ENCODE measurements around the gene GPRC5C.

GPRC5C gene

GRCh38 chr17:74431568-74432423 lies at the start of gene GPRC5C:
GPRC5C (plus strand) TSS chr17:74432088; CDS start chr17:74439777, 7,689 bp downstream.
- Mint-ChIP-seq H3K36me3 (no peaks in the 10 kb centered on the region), H3K4me3 (peak within 1 kb of the TSS; percentile 64), H3K4me1 (peaks cover 9% of the 10 kb centered on the region), H3K9me3 (no peaks in the 10 kb centered on the region), H3K27ac (peak within 1 kb of the TSS; percentile 80)
- DNase-seq (ENCODE audit: low spot score in 2 of 2) (no peak), ATAC-seq (peak; percentile 71)

GRCh38 chr17:74383141-74383540 lies 48.7 kb upstream of the GPRC5C start:
- peaks cover 8% of the 10 kb centered on the region for H3K4me1 Mint-ChIP-seq
- no peaks in the 10 kb centered on the region for H3K36me3 Mint-ChIP-seq
- peak overlapping the region; percentile 11 for H3K27ac Mint-ChIP-seq
- no peaks in the 10 kb centered on the region for H3K9me3 Mint-ChIP-seq
- ATAC-seq (no peak), DNase-seq (ENCODE audit: low spot score in 2 of 2) (no peak)
- H3K4me3 Mint-ChIP-seq = no peak overlapping the region

- H3K4me3 Mint-ChIP-seq = no peak overlapping the region
- no peak overlapping the region for H3K27ac Mint-ChIP-seq
- H3K4me1 Mint-ChIP-seq = peaks cover 4% of the 10 kb centered on the region
- DNase-seq (ENCODE audit: low spot score in 2 of 2) = no peak
- H3K36me3 Mint-ChIP-seq = no peaks in the 10 kb centered on the region
- ATAC-seq = no peak
- no peaks in the 10 kb centered on the region for H3K9me3 Mint-ChIP-seq
These were observed 46.7 kb upstream of the GPRC5C start for GRCh38 chr17:74385201-74385600.

- Mint-ChIP-seq H3K27ac (no peak overlapping the region), H3K4me3 (no peak overlapping the region), H3K9me3 (no peaks in the 10 kb centered on the region), H3K4me1 (no peaks in the 10 kb centered on the region), H3K36me3 (no peaks in the 10 kb centered on the region)
- no peak for DNase-seq (ENCODE audit: low spot score in 2 of 2)
- no peak for ATAC-seq
These were observed 45.5 kb upstream of the GPRC5C start for GRCh38 chr17:74386386-74386785.

- Mint-ChIP-seq H3K9me3 (no peaks in the 10 kb centered on the region), H3K4me3 (no peak overlapping the region), H3K36me3 (no peaks in the 10 kb centered on the region), H3K27ac (no peak overlapping the region), H3K4me1 (no peaks in the 10 kb centered on the region)
- ATAC-seq = no peak
- DNase-seq (ENCODE audit: low spot score in 2 of 2) = no peak
These were observed 44.3 kb upstream of the GPRC5C start for GRCh38 chr17:74387365-74388218.

GRCh38 chr17:74389084-74389753 lies 42.7 kb upstream of the GPRC5C start:
- H3K27ac Mint-ChIP-seq = no peak overlapping the region

GRCh38 chr17:74389937-74390679 lies 41.8 kb upstream of the GPRC5C start:
- no peaks in the 10 kb centered on the region for H3K36me3 Mint-ChIP-seq
- no peak overlapping the region for H3K4me3 Mint-ChIP-seq
- H3K4me1 Mint-ChIP-seq = no peaks in the 10 kb centered on the region
- peak overlapping the region; percentile 2 for H3K27ac Mint-ChIP-seq
- ATAC-seq (no peak), DNase-seq (ENCODE audit: low spot score in 2 of 2) (no peak)
- H3K9me3 Mint-ChIP-seq = no peaks in the 10 kb centered on the region

More at GRCh38 chr17:74389084-74389753, 42.7 kb upstream of the GPRC5C start:
- no peaks in the 10 kb centered on the region for H3K9me3 Mint-ChIP-seq
- H3K4me3 Mint-ChIP-seq = no peak overlapping the region
- DNase-seq (ENCODE audit: low spot score in 2 of 2) (no peak), ATAC-seq (no peak)
- H3K36me3 Mint-ChIP-seq = no peaks in the 10 kb centered on the region
- no peaks in the 10 kb centered on the region for H3K4me1 Mint-ChIP-seq

GRCh38 chr17:74390680-74391653 lies 40.9 kb upstream of the GPRC5C start:
- Mint-ChIP-seq H3K27ac (peak overlapping the region; percentile 2), H3K4me1 (no peaks in the 10 kb centered on the region), H3K9me3 (no peaks in the 10 kb centered on the region), H3K4me3 (no peak overlapping the region), H3K36me3 (no peaks in the 10 kb centered on the region)
- no peak for DNase-seq (ENCODE audit: low spot score in 2 of 2)
- no peak for ATAC-seq

- no peak overlapping the region for H3K4me3 Mint-ChIP-seq
- DNase-seq (ENCODE audit: low spot score in 2 of 2) (no peak), ATAC-seq (no peak)
- no peaks in the 10 kb centered on the region for H3K36me3 Mint-ChIP-seq
- H3K9me3 Mint-ChIP-seq = no peaks in the 10 kb centered on the region
- no peaks in the 10 kb centered on the region for H3K4me1 Mint-ChIP-seq
- no peak overlapping the region for H3K27ac Mint-ChIP-seq
These were observed 40.1 kb upstream of the GPRC5C start for GRCh38 chr17:74391771-74392170.

GRCh38 chr17:74392848-74393247 lies 39.0 kb upstream of the GPRC5C start:
- no peak overlapping the region for H3K4me3 Mint-ChIP-seq

GRCh38 chr17:74393346-74393942 lies 38.4 kb upstream of the GPRC5C start:
- Mint-ChIP-seq H3K36me3 (no peaks in the 10 kb centered on the region), H3K4me1 (no peaks in the 10 kb centered on the region), H3K4me3 (no peak overlapping the region), H3K27ac (no peak overlapping the region), H3K9me3 (no peaks in the 10 kb centered on the region)
- no peak for ATAC-seq
- no peak for DNase-seq (ENCODE audit: low spot score in 2 of 2)

More at GRCh38 chr17:74392848-74393247, 39.0 kb upstream of the GPRC5C start:
- Mint-ChIP-seq H3K36me3 (no peaks in the 10 kb centered on the region), H3K27ac (no peak overlapping the region), H3K9me3 (no peaks in the 10 kb centered on the region), H3K4me1 (no peaks in the 10 kb centered on the region)
- no peak for ATAC-seq
- no peak for DNase-seq (ENCODE audit: low spot score in 2 of 2)

GRCh38 chr17:74394275-74394950 lies 37.5 kb upstream of the GPRC5C start:
- H3K4me3 Mint-ChIP-seq = no peak overlapping the region
- no peaks in the 10 kb centered on the region for H3K4me1 Mint-ChIP-seq
- H3K27ac Mint-ChIP-seq = no peak overlapping the region
- ATAC-seq (no peak), DNase-seq (ENCODE audit: low spot score in 2 of 2) (no peak)
- H3K36me3 Mint-ChIP-seq = no peaks in the 10 kb centered on the region
- H3K9me3 Mint-ChIP-seq = no peaks in the 10 kb centered on the region

GRCh38 chr17:74394977-74395376 lies 36.9 kb upstream of the GPRC5C start:
- Mint-ChIP-seq H3K4me3 (no peak overlapping the region), H3K4me1 (no peaks in the 10 kb centered on the region), H3K27ac (no peak overlapping the region), H3K36me3 (no peaks in the 10 kb centered on the region), H3K9me3 (no peaks in the 10 kb centered on the region)
- DNase-seq (ENCODE audit: low spot score in 2 of 2) = no peak
- no peak for ATAC-seq
